ENCODE results near the gene LGALS7B. TPM values are rescaled to one million over a fixed set of nuclear protein-coding genes. Genes with fewer than 3 reads are reported as not detected.
"Not testable (repeated sequence)": the region's sequence is repeated elsewhere in the genome, so short reads cannot be mapped to it uniquely, and the experiment has no call there.

Gene LGALS7B
- total RNA-seq, 1 experiment from 2014 or later: 2.4 TPM

- CTCF ChIA-PET; ATAC-seq; H3K9me3 ChIP-seq (ENCODE audit: control insufficient read depth in 1 of 2, insufficient read depth in 1 of 2, low read depth in 1 of 2, low read length in 2 of 2); BruUV-seq (replicated peaks); H3K36me3 ChIP-seq (ENCODE audit: control insufficient read depth in 1 of 2, insufficient read depth in 2 of 2, low read length in 2 of 2); H3K4me3 ChIP-seq (replicated peaks in 1 of 2; ENCODE audit: low read depth in 1 of 2, low read length in 2 of 2); H3K27me3 ChIP-seq (ENCODE audit: insufficient read depth, low read length); H3K9me2 ChIP-seq (ENCODE audit: insufficient read depth); H3K4me1 ChIP-seq (ENCODE audit: control insufficient read depth in 1 of 2, insufficient read depth in 2 of 2, low read length in 2 of 2); H4K20me1 ChIP-seq (ENCODE audit: insufficient read depth); H3K79me2 ChIP-seq (ENCODE audit: insufficient read depth, low read length); H3K4me2 ChIP-seq (ENCODE audit: low read length); RAD21 ChIA-PET (ENCODE audit: low non-redundant PET in 1 of 2, low total read pairs in 2 of 2, uncharacterized antibody in 2 of 2, unreplicated experiment in 2 of 2); H3K27ac ChIP-seq (ENCODE audit: low read depth, low read length); intact Hi-C loops (cut with micrococcal nuclease); H2AFZ ChIP-seq (ENCODE audit: low read depth, low read length, poor library complexity, severe bottlenecking); DNase-seq (ENCODE audit: low read depth, low spot score); H3K9ac ChIP-seq (ENCODE audit: low read length): not testable (repeated sequence)
- POLR2A ChIA-PET: interaction anchor here (1.1 kb wide), 1 partner anchor 15 kb away, joined by 4 read pairs; no protein-coding TSS in a partner anchor
Observed at GRCh38 chr19:38807374-38808098, 18.5 kb downstream of the LGALS7B start.

- no peak overlapping the region for H3K9ac ChIP-seq (ENCODE audit: low read length)
- RAD21 ChIA-PET (ENCODE audit: low non-redundant PET in 1 of 2, low total read pairs in 2 of 2, uncharacterized antibody in 2 of 2, unreplicated experiment in 2 of 2): no interaction called here
- H3K9me3 ChIP-seq (ENCODE audit: control insufficient read depth in 1 of 2, insufficient read depth in 1 of 2, low read depth in 1 of 2, low read length in 2 of 2): no peaks in the 10 kb centered on the region
- intact Hi-C loops (cut with micrococcal nuclease): no loop called here
- H3K79me2 ChIP-seq (ENCODE audit: insufficient read depth, low read length): no peaks in the 10 kb centered on the region
- no peak overlapping the region for H2AFZ ChIP-seq (ENCODE audit: low read depth, low read length, poor library complexity, severe bottlenecking)
- no peaks in the 10 kb centered on the region for H4K20me1 ChIP-seq (ENCODE audit: insufficient read depth)
- no TSS peak for BruUV-seq (replicated peaks)
- H3K4me3 ChIP-seq (replicated peaks in 1 of 2; ENCODE audit: low read depth in 1 of 2, low read length in 2 of 2): no peak overlapping the region
- H3K27me3 ChIP-seq (ENCODE audit: insufficient read depth, low read length): no peaks in the 10 kb centered on the region
- CTCF ChIA-PET: no interaction called here
- no peaks in the 10 kb centered on the region for H3K36me3 ChIP-seq (ENCODE audit: control insufficient read depth in 1 of 2, insufficient read depth in 2 of 2, low read length in 2 of 2)
- POLR2A ChIA-PET: interaction anchor here (1.1 kb wide), 1 partner anchor 14 kb away, joined by 4 read pairs; no protein-coding TSS in a partner anchor
- no peak overlapping the region for H3K27ac ChIP-seq (ENCODE audit: low read depth, low read length)
- ATAC-seq (no peak), DNase-seq (ENCODE audit: low read depth, low spot score) (no peak)
- H3K9me2 ChIP-seq (ENCODE audit: insufficient read depth): no peaks in the 10 kb centered on the region
- no peak overlapping the region for H3K4me2 ChIP-seq (ENCODE audit: low read length)
- H3K4me1 ChIP-seq (ENCODE audit: control insufficient read depth in 1 of 2, insufficient read depth in 2 of 2, low read length in 2 of 2): peaks cover 0 to 5% of the 10 kb centered on the region in 2 experiments; a peak in 2 of 4 replicates
- TF ChIP-seq SP1 (IDR thresholded peaks at IDR 0.05; ENCODE audit: low read depth) (no peak), JUND (IDR thresholded peaks at IDR 0.05) (no peak), ZBTB33 (IDR thresholded peaks at IDR 0.05; ENCODE audit: extremely low read depth, insufficient replicate concordance, low read length) (no peak), ELF1 (IDR thresholded peaks at IDR 0.05; ENCODE audit: borderline replicate concordance, low read depth) (no peak), TCF7L2 (IDR thresholded peaks at IDR 0.05; ENCODE audit: borderline replicate concordance, extremely low read depth, insufficient read depth, insufficient read length) (no peak), EZH2 (IDR thresholded peaks at IDR 0.05) (no peak), REST (IDR thresholded peaks at IDR 0.05; ENCODE audit: low read depth) (no peak), FOSL1 (IDR thresholded peaks at IDR 0.05; ENCODE audit: low read depth) (no peak), ATF3 (IDR thresholded peaks at IDR 0.05) (no peak), ZFX (IDR thresholded peaks at IDR 0.05) (no peak), MAX (IDR thresholded peaks at IDR 0.05) (no peak)
Observed at GRCh38 chr19:38808741-38809140, 19.7 kb downstream of the LGALS7B start.
